Dermis blood vessel endothelial cell (primary cell): ENCODE data around the gene GINS2. TPM values are rescaled to one million over a fixed set of nuclear protein-coding genes. Genes with fewer than 3 reads are reported as not detected.

Experiments
- DNase-seq: peaks from one replicate; pipeline ENCODE4 v3.0.0; 2010
- total RNA-seq: library from RNA; depleted of rRNA; stranded (reverse); fragments of >200 nt; gene quantifications from 2 replicates; pipeline ENCODE4 v1.2.3, GENCODE V29; 2014

The GINS2 gene
- 6.6 and 8.6 TPM in 2 replicates for total RNA-seq

- peak; percentile 90 for DNase-seq
Observed at GRCh38 chr16:85688586-85689284, at the start of gene GINS2. Gene GINS2, minus strand, starts transcription at chr16:85688954. Its CDS starts 56 bp downstream, at chr16:85688898.

- DNase-seq = no peak
Observed at GRCh38 chr16:85736921-85737320, 48.2 kb upstream of the GINS2 start.

- DNase-seq = no peak
Observed at GRCh38 chr16:85735946-85736345, 47.2 kb upstream of the GINS2 start.

- DNase-seq = no peak
Observed at GRCh38 chr16:85735225-85735635, 46.5 kb upstream of the GINS2 start.

GRCh38 chr16:85734311-85735017 lies 45.7 kb upstream of the GINS2 start:
- DNase-seq = no peak

- no peak for DNase-seq
Observed at GRCh38 chr16:85733839-85734170, 45.1 kb upstream of the GINS2 start.

- DNase-seq = no peak
Observed at GRCh38 chr16:85733155-85733838, 44.5 kb upstream of the GINS2 start.

- peak; percentile 34 for DNase-seq
Observed at GRCh38 chr16:85731179-85731578, 42.4 kb upstream of the GINS2 start.

- DNase-seq = no peak
Observed at GRCh38 chr16:85730186-85730465, 41.4 kb upstream of the GINS2 start.

- DNase-seq = no peak
Observed at GRCh38 chr16:85729452-85730185, 40.9 kb upstream of the GINS2 start.

- DNase-seq = peak; percentile 34
Observed at GRCh38 chr16:85728879-85729278, 40.1 kb upstream of the GINS2 start.

- DNase-seq = no peak
Observed at GRCh38 chr16:85724936-85725335, 36.2 kb upstream of the GINS2 start.

- no peak for DNase-seq
Observed at GRCh38 chr16:85724126-85724879, 35.5 kb upstream of the GINS2 start.

- no peak for DNase-seq
Observed at GRCh38 chr16:85722128-85722893, 33.6 kb upstream of the GINS2 start.

GRCh38 chr16:85720302-85720637 lies 31.5 kb upstream of the GINS2 start:
- no peak for DNase-seq

GRCh38 chr16:85719605-85720301 lies 31.0 kb upstream of the GINS2 start:
- no peak for DNase-seq

GRCh38 chr16:85718682-85719081 lies 29.9 kb upstream of the GINS2 start:
- DNase-seq = peak; percentile 44

GRCh38 chr16:85718153-85718477 lies 29.4 kb upstream of the GINS2 start:
- no peak for DNase-seq

- peak; percentile 81 for DNase-seq
Observed at GRCh38 chr16:85717393-85718152, 28.8 kb upstream of the GINS2 start.

- DNase-seq = no peak
Observed at GRCh38 chr16:85716680-85717038, 27.9 kb upstream of the GINS2 start.
